HG02798 (cell line): ENCODE measurements around the gene LRRC9.

ENCODE experiments used
- ATAC-seq: cut with Tn5 transposase; IDR thresholded peaks from one replicate; pipeline ENCODE4 v1.9.1; 2021; ENCODE audit warnings: mild to moderate bottlenecking; ENCODE audit not compliant: unreplicated experiment, poor library complexity

LRRC9 gene

DNA sequence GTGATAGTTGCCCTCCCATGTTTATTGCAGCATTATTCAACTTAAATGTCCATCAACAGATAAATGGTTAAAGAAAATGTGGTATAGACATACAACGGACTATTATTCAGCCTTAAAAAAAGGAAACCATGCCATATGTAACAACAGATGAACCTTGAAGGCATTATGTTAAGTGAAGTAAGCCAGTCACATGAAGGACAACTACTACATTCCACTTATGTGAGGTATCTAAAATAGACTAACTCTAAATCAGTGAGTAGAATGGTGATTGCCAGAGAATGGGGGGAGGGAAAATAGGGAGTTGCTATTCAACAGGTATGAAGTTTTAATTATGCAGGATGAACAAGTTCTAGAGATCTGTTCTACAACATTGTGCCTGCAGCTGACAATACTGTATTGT is 181.8 kb downstream of the LRRC9 start:
- ATAC-seq: no peak

- ATAC-seq: no peak
These were observed 182.4 kb downstream of the LRRC9 start for GRCh38 chr14:60102389-60102788.

GRCh38 chr14:60106339-60106738 is 186.4 kb downstream of the LRRC9 start:
- peak; percentile 35 for ATAC-seq

GRCh38 chr14:60107477-60107876 is 187.5 kb downstream of the LRRC9 start:
- no peak for ATAC-seq

GRCh38 chr14:60111732-60112131 is 191.8 kb downstream of the LRRC9 start:
- no peak for ATAC-seq
